ENCODE measurements around the gene KLK7.

GRCh38 chr19:51006406-51006805 is 22.7 kb upstream of the KLK7 start:
- TF ChIP-seq SIN3A (IDR thresholded peaks at IDR 0.05; ENCODE audit: borderline replicate concordance, insufficient read depth, low read length) (no peak), POLR2AphosphoS5 (IDR thresholded peaks at IDR 0.05; ENCODE audit: low read depth, low read length) (no peak)
